IMR-90 (cell line): ENCODE measurements around the gene CGB7. TPM values are rescaled to one million over a fixed set of nuclear protein-coding genes. Genes with fewer than 3 reads are reported as not detected.

ENCODE experiments used
- ATAC-seq: fragments of 200-7000 bp; cut with Tn5 transposase; 2 replicates; pipeline ENCODE4 v1.9.1; 2020; ENCODE audit warnings: low read depth, mild to moderate bottlenecking, moderate library complexity
- BruUV-seq: library from RNA; stranded (reverse); fragments of 400-500 nt; replicated peaks from 2 replicates; lab custom pipeline; 2021; lab: Mats Ljungman, UMichigan
- CTCF ChIA-PET: fragments of 300-600 bp; formaldehyde crosslinking; extraction: SDS; loops from one replicate; lab custom pipeline; 2021; ENCODE audit warnings: antibody characterized with exemption; lab: Yijun Ruan, JAX
- POLR2A ChIA-PET: fragments of 300-600 bp; sonication (Branson Sonifier 250); formaldehyde crosslinking; loops from one replicate; lab custom pipeline; 2022; ENCODE audit warnings: antibody characterized with exemption; ENCODE audit not compliant: unreplicated experiment; lab: Charles Lee
- DNase-seq: peaks from one replicate; pipeline ENCODE4 v3.0.0; 2013
- H2AFZ ChIP-seq: replicated peaks from 2 replicates; pipeline ENCODE3; 2013; ENCODE audit warnings: low read length, mild to moderate bottlenecking; ENCODE audit not compliant: poor library complexity
- H2AK5ac ChIP-seq: 2 replicates; pipeline ENCODE4 v1.6.1; 2013; ENCODE audit warnings: low read depth, low read length, inconsistent platforms
- H2AK9ac ChIP-seq: replicated peaks from 2 replicates; pipeline ENCODE3; 2013; ENCODE audit warnings: mild to moderate bottlenecking, low read depth, low read length, moderate library complexity; ENCODE audit not compliant: poor library complexity
- H2BK120ac ChIP-seq: 2 replicates; pipeline ENCODE4 v1.6.1; 2013; ENCODE audit warnings: low read depth, low read length, inconsistent platforms
- H2BK15ac ChIP-seq: 3 replicates; pipeline ENCODE4 v1.6.1; 2013; ENCODE audit warnings: low read depth, low read length, inconsistent platforms
- H2BK20ac ChIP-seq: 2 replicates; pipeline ENCODE4 v1.6.1; 2013; ENCODE audit warnings: low read depth, mild to moderate bottlenecking, inconsistent platforms, low read length, moderate library complexity
- H2BK5ac ChIP-seq: 2 replicates; pipeline ENCODE4 v1.6.1; 2013; ENCODE audit warnings: mild to moderate bottlenecking, low read depth, low read length, inconsistent platforms; ENCODE audit not compliant: poor library complexity, severe bottlenecking
- H3K14ac ChIP-seq: replicated peaks from 2 replicates; pipeline ENCODE4 v1.6.1; 2013; ENCODE audit warnings: low read depth, low read length, inconsistent platforms
- H3K18ac ChIP-seq: 2 replicates; pipeline ENCODE4 v1.6.1; 2013; ENCODE audit warnings: low read depth, low read length, control low read depth
- H3K23ac ChIP-seq: 2 replicates; pipeline ENCODE4 v1.6.1; 2013; ENCODE audit warnings: low read depth, low read length, inconsistent platforms
- H3K27ac ChIP-seq: 2 replicates; pipeline ENCODE4 v1.5.1; 2013; ENCODE audit warnings: mild to moderate bottlenecking, control low read depth, low read length; ENCODE audit not compliant: insufficient read depth
- H3K27me3 ChIP-seq: 2 replicates; pipeline ENCODE4 v1.6.1; 2013; ENCODE audit warnings: low read length; ENCODE audit not compliant: control insufficient read depth, insufficient read depth
- H3K36me3 ChIP-seq: 2 replicates; pipeline ENCODE4 v1.6.1; 2013; ENCODE audit warnings: low read length, mixed read lengths; ENCODE audit not compliant: control insufficient read depth, insufficient read depth
- H3K4ac ChIP-seq: 2 replicates; pipeline ENCODE4 v1.6.1; 2013; ENCODE audit warnings: low read depth, low read length, inconsistent platforms
- H3K4me1 ChIP-seq: 2 replicates; pipeline ENCODE4 v1.6.1; 2013; ENCODE audit warnings: low read length, mixed read lengths; ENCODE audit not compliant: control insufficient read depth, insufficient read depth
- H3K4me2 ChIP-seq: 2 replicates; pipeline ENCODE4 v1.6.1; 2013; ENCODE audit warnings: low read depth, mild to moderate bottlenecking, control low read depth, low read length, moderate library complexity
- H3K4me3 ChIP-seq: 2 replicates; pipeline ENCODE4 v1.5.1; 2013; ENCODE audit warnings: low read depth, mild to moderate bottlenecking, control low read depth, low read length, moderate library complexity; ENCODE audit not compliant: insufficient read depth
- H3K56ac ChIP-seq: 2 replicates; pipeline ENCODE4 v1.6.1; 2013; ENCODE audit warnings: low read length, inconsistent platforms; ENCODE audit not compliant: insufficient read depth; ENCODE audit errors: extremely low read depth
- H3K79me1 ChIP-seq, 2 experiments: 2 replicates each; pipeline ENCODE4 v1.6.1; 2013; ENCODE audit warnings: low read length in 2 of 2, inconsistent platforms in 1 of 2, low read depth in 1 of 2
- H3K9ac ChIP-seq: 2 replicates; pipeline ENCODE4 v1.6.1; 2013; ENCODE audit warnings: low read depth, low read length, control low read depth
- H3K9me1 ChIP-seq: 2 replicates; pipeline ENCODE4 v1.6.1; 2013; ENCODE audit warnings: low read length, inconsistent platforms; ENCODE audit not compliant: insufficient read depth
- H3K9me3 ChIP-seq: 2 replicates; pipeline ENCODE4 v1.6.1; 2013; ENCODE audit warnings: low read length; ENCODE audit not compliant: control insufficient read depth, insufficient read depth
- H4K20me1 ChIP-seq: 2 replicates; pipeline ENCODE4 v1.6.1; 2013; ENCODE audit warnings: low read length, inconsistent platforms; ENCODE audit not compliant: insufficient read depth
- H4K5ac ChIP-seq: 2 replicates; pipeline ENCODE4 v1.6.1; 2013; ENCODE audit warnings: mild to moderate bottlenecking, low read depth, low read length, control low read depth
- H4K8ac ChIP-seq, 2 experiments: 2 replicates each; pipeline ENCODE4 v1.6.1; 2013; ENCODE audit warnings: low read depth in 2 of 2, low read length in 2 of 2, control low read depth in 1 of 2, inconsistent platforms in 1 of 2
- H4K91ac ChIP-seq: 2 replicates; pipeline ENCODE4 v1.6.1; 2013; ENCODE audit warnings: low read depth, low read length, inconsistent platforms; ENCODE audit not compliant: insufficient read depth
- BHLHE40 ChIP-seq: fragments of 150-350 bp; IDR thresholded peaks from 2 replicates; pipeline ENCODE4 v1.6.1; 2016; ENCODE audit warnings: mild to moderate bottlenecking, low read depth, low read length
- CEBPB ChIP-seq: IDR thresholded peaks from 2 replicates; pipeline ENCODE4 v1.6.1; 2012; ENCODE audit warnings: low read depth, low read length, improper control_type of control experiment
- CHD1 ChIP-seq: IDR thresholded peaks from 2 replicates; pipeline ENCODE4 v1.6.1; 2012; ENCODE audit warnings: low read depth, low read length, improper control_type of control experiment
- FOS ChIP-seq: fragments of 150-350 bp; IDR thresholded peaks from 2 replicates; pipeline ENCODE4 v1.6.1; 2016; ENCODE audit warnings: low read depth, low read length
- MAFK ChIP-seq: IDR thresholded peaks from 2 replicates; pipeline ENCODE4 v1.6.1; 2012; ENCODE audit warnings: low read depth, low read length, improper control_type of control experiment
- MAZ ChIP-seq: IDR thresholded peaks from 2 replicates; pipeline ENCODE4 v1.6.1; 2012; ENCODE audit warnings: low read depth, mild to moderate bottlenecking, low read length, improper control_type of control experiment, moderate library complexity, borderline replicate concordance
- MXI1 ChIP-seq: IDR thresholded peaks from 2 replicates; pipeline ENCODE4 v1.6.1; 2012; ENCODE audit warnings: low read depth, mild to moderate bottlenecking, low read length, moderate library complexity, borderline replicate concordance
- NFE2L2 ChIP-seq: fragments of 150-350 bp; IDR thresholded peaks from 2 replicates; pipeline ENCODE4 v1.6.1; 2016; ENCODE audit warnings: low read depth, mild to moderate bottlenecking, low read length
- POLR2A ChIP-seq: IDR thresholded peaks from 2 replicates; pipeline ENCODE4 v1.6.1; 2012; ENCODE audit warnings: mild to moderate bottlenecking, low read depth, low read length
- RAD21 ChIP-seq: IDR thresholded peaks from 2 replicates; pipeline ENCODE4 v1.6.1; 2012; ENCODE audit warnings: low read length, improper control_type of control experiment
- RCOR1 ChIP-seq: IDR thresholded peaks from 2 replicates; pipeline ENCODE4 v1.6.1; 2012; ENCODE audit warnings: mild to moderate bottlenecking, low read length, improper control_type of control experiment; ENCODE audit not compliant: insufficient replicate concordance
- RFX5 ChIP-seq: IDR thresholded peaks from 2 replicates; pipeline ENCODE4 v1.8.0; 2012; ENCODE audit warnings: low read depth, mild to moderate bottlenecking, low read length, moderate library complexity
- SMC3 ChIP-seq: fragments of 150-350 bp; IDR thresholded peaks from 2 replicates; pipeline ENCODE4 v1.6.1; 2016; ENCODE audit warnings: low read depth, mild to moderate bottlenecking, antibody characterized with exemption, low read length, moderate library complexity
- WGBS, 2 experiments: methylation state at CpG; one replicate each; pipeline versions ENCODE4 v1.1.5 to v1.1.7; 2013; ENCODE audit warnings: missing lambda C conversion rate in 2 of 2; ENCODE audit not compliant: insufficient read length in 1 of 2; ENCODE audit errors: extremely low coverage in 2 of 2; 5-methylcytosine and 5-hydroxymethylcytosine counted together
- dilution Hi-C: fragments of 300-500 bp; cut with HindIII; formaldehyde crosslinking; loops from one replicate; pipeline ENCODE4 v1.14.3; 2018; ENCODE audit warnings: low sequenced_read_pairs; ENCODE audit not compliant: unreplicated experiment
- in situ Hi-C: fragments of 300-500 bp; cut with MboI; formaldehyde crosslinking; loops from 3 replicates; pipeline ENCODE4 v1.14.3; 2019; ENCODE audit warnings: low sequenced_read_pairs, inconsistent platforms, mixed read lengths
- intact Hi-C: fragments of 100-400 bp; cut with micrococcal nuclease; formaldehyde crosslinking; loops from 2 replicates; pipeline ENCODE4 v1.10.0; 2022
- polyA plus RNA-seq, 3 experiments: library from polyadenylated mRNA; depleted of rRNA; stranded (reverse); fragments of >200 nt; gene quantifications; 2 replicates each; pipeline ENCODE4 v1.2.3, GENCODE V29; 2012; ENCODE audit warnings: low replicate concordance in 1 of 3
- total RNA-seq: library from RNA; depleted of rRNA; stranded (reverse); fragments of >200 nt; gene quantifications from 2 replicates; pipeline ENCODE4 v1.2.3, GENCODE V29; 2012
- TF ChIP-seq, protein P1 (sequence below): fragments of 150-350 bp; IDR thresholded peaks from 2 replicates; pipeline ENCODE4 v1.6.1; 2017; ENCODE audit warnings: mild to moderate bottlenecking, antibody characterized with exemption, low read length, low read depth
- TF ChIP-seq, protein P2 (sequence below): fragments of 150-350 bp; IDR thresholded peaks from 2 replicates; pipeline ENCODE4 v1.6.1; 2016; ENCODE audit warnings: low read depth, mild to moderate bottlenecking, low read length, moderate library complexity, borderline replicate concordance
- TF ChIP-seq, protein P3 (sequence below): conservative IDR thresholded peaks from 2 replicates; pipeline ENCODE4 v1.5.1; 2012; ENCODE audit warnings: mild to moderate bottlenecking, low read depth, low read length, improper control_type of control experiment

The CGB7 gene
- total and polyA plus RNA-seq, 2 of the 4 experiments (the other 2 are of a cell fraction), result 1.7 TPM; not detected in 1

DNA sequence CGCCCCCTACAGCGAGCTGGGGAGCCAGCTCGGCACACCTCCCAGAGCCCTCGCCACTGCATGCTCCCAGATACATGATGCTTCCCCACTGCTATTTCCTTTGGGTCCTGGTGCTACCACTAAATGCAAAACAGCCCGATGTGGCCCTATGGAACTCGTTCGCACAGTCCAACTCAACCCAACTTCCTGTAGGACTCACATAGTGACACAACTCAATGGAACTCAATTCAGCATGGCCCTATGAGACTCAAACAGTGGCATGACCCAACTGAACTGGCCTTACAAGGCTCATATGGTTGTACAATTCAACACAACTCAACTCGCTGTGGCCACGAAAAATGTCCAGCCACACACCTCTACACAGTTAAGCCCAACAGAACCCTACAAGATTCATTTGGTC lies 11.5 kb upstream of the CGB7 start:
- H3K14ac ChIP-seq, result no peak overlapping the region
- no peak overlapping the region for H3K23ac ChIP-seq
- no peak overlapping the region for H2BK15ac ChIP-seq
- POLR2A ChIA-PET, result no interaction called here
- no peak overlapping the region for H3K56ac ChIP-seq
- in situ Hi-C loops (no loop called here), dilution Hi-C loops (no loop called here), intact Hi-C loops (no loop called here)
- WGBS, 2 experiments, result 83% methylated on average over 4 of the region's 9 CpGs; no CpG with 5 or more reads in 1 of the 2 experiments
- DNase-seq (no peak), ATAC-seq (no peak)
- no peak overlapping the region for H4K5ac ChIP-seq
- H2BK20ac ChIP-seq, result no peak overlapping the region
- H3K4me2 ChIP-seq, result no peak overlapping the region
- H3K79me1 ChIP-seq, result no peaks in the 10 kb centered on the region
- H3K36me3 ChIP-seq, result no peaks in the 10 kb centered on the region
- peaks cover 68% of the 10 kb centered on the region for H3K27me3 ChIP-seq
- H3K18ac ChIP-seq, result no peak overlapping the region
- no peak overlapping the region for H2AK9ac ChIP-seq
- no peak overlapping the region for H3K4me3 ChIP-seq
- no peak overlapping the region for H2AK5ac ChIP-seq
- TF ChIP-seq POLR2A (no peak), FOS (no peak), RAD21 (no peak), RFX5 (no peak), CEBPB (no peak), RCOR1 (no peak), NFE2L2 (no peak), SMC3 (no peak), MAFK (no peak), MAZ (no peak), BHLHE40 (no peak), MXI1 (no peak), CHD1 (no peak)
- TF ChIP-seq, protein P1, sequence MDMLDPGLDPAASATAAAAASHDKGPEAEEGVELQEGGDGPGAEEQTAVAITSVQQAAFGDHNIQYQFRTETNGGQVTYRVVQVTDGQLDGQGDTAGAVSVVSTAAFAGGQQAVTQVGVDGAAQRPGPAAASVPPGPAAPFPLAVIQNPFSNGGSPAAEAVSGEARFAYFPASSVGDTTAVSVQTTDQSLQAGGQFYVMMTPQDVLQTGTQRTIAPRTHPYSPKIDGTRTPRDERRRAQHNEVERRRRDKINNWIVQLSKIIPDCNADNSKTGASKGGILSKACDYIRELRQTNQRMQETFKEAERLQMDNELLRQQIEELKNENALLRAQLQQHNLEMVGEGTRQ, result no peak
- TF ChIP-seq, protein P2, sequence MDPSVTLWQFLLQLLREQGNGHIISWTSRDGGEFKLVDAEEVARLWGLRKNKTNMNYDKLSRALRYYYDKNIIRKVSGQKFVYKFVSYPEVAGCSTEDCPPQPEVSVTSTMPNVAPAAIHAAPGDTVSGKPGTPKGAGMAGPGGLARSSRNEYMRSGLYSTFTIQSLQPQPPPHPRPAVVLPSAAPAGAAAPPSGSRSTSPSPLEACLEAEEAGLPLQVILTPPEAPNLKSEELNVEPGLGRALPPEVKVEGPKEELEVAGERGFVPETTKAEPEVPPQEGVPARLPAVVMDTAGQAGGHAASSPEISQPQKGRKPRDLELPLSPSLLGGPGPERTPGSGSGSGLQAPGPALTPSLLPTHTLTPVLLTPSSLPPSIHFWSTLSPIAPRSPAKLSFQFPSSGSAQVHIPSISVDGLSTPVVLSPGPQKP, result no peak
- TF ChIP-seq, protein P3, sequence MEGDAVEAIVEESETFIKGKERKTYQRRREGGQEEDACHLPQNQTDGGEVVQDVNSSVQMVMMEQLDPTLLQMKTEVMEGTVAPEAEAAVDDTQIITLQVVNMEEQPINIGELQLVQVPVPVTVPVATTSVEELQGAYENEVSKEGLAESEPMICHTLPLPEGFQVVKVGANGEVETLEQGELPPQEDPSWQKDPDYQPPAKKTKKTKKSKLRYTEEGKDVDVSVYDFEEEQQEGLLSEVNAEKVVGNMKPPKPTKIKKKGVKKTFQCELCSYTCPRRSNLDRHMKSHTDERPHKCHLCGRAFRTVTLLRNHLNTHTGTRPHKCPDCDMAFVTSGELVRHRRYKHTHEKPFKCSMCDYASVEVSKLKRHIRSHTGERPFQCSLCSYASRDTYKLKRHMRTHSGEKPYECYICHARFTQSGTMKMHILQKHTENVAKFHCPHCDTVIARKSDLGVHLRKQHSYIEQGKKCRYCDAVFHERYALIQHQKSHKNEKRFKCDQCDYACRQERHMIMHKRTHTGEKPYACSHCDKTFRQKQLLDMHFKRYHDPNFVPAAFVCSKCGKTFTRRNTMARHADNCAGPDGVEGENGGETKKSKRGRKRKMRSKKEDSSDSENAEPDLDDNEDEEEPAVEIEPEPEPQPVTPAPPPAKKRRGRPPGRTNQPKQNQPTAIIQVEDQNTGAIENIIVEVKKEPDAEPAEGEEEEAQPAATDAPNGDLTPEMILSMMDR, result no peak
- H3K9me3 ChIP-seq, result peaks cover 18% of the 10 kb centered on the region
- no peak overlapping the region for H4K91ac ChIP-seq
- no peak overlapping the region for H2BK120ac ChIP-seq
- peaks cover 2% of the 10 kb centered on the region; the same call in 1 of the 2 replicates for H3K4me1 ChIP-seq
- H3K27ac ChIP-seq, result no peak overlapping the region
- no peak overlapping the region for H2BK5ac ChIP-seq
- BruUV-seq, result no TSS peak
- H3K4ac ChIP-seq, result no peak overlapping the region
- CTCF ChIA-PET, result no interaction called here
- no peak overlapping the region for H2AFZ ChIP-seq
- no peaks in the 10 kb centered on the region for H3K9me1 ChIP-seq
- H3K9ac ChIP-seq, result no peak overlapping the region
- H4K8ac ChIP-seq, result no peak overlapping the region
- no peaks in the 10 kb centered on the region for H4K20me1 ChIP-seq
